K562 (cell line): ENCODE data around the gene ITGAL. TPM values are rescaled to one million over a fixed set of nuclear protein-coding genes. Genes with fewer than 3 reads are reported as not detected.

ENCODE experiments used
- ARID4B ChIP-seq: sonication (generic); formaldehyde crosslinking; IDR thresholded peaks from 2 replicates; pipeline ENCODE4 v1.8.0; 2022; ENCODE audit warnings: mild to moderate bottlenecking, missing genetic modification reagents
- HDAC2 ChIP-seq: fragments of 450-650 bp; IDR thresholded peaks from 2 replicates; pipeline ENCODE4 v1.6.1; 2016; ENCODE audit warnings: mild to moderate bottlenecking
- KAT2B ChIP-seq: IDR thresholded peaks from one replicate; pipeline ENCODE4 v1.6.1; 2012; ENCODE audit warnings: low read depth, mild to moderate bottlenecking, control low read depth, inconsistent platforms, low read length, moderate library complexity
- MTA3 ChIP-seq: fragments of 450-650 bp; formaldehyde crosslinking; IDR thresholded peaks from 2 replicates; pipeline ENCODE4 v1.6.1; 2017; ENCODE audit warnings: mild to moderate bottlenecking, borderline replicate concordance
- NFATC3 ChIP-seq: fragments of 450-650 bp; IDR thresholded peaks from 2 replicates; pipeline ENCODE4 v1.6.1; 2017; ENCODE audit warnings: mild to moderate bottlenecking
- NR4A1 ChIP-seq, 2 experiments: fragments of 250-450 bp in 1 of 2; fragments of 450-650 bp in 1 of 2; sonication (Bioruptor Pico) in 1 of 2; IDR thresholded peaks; 2 replicates each; pipeline versions ENCODE4 v1.4.0 to v1.6.1; 2016 to 2020; ENCODE audit warnings: mild to moderate bottlenecking in 2 of 2, missing compliant biosample characterization in 1 of 2, missing genetic modification characterization in 1 of 2, moderate library complexity in 1 of 2
- PATZ1 ChIP-seq: fragments of 250-450 bp; sonication (Bioruptor Pico); IDR thresholded peaks from 2 replicates; pipeline ENCODE4 v1.5.0; 2020; ENCODE audit warnings: mild to moderate bottlenecking, borderline replicate concordance
- POLR2A ChIP-seq: fragments of 450-650 bp; conservative IDR thresholded peaks from 2 replicates; pipeline ENCODE4 v1.6.1; 2016
- POU5F1 ChIP-seq: fragments of 150-350 bp; IDR thresholded peaks from 2 replicates; pipeline ENCODE4 v1.6.1; 2014; ENCODE audit warnings: borderline replicate concordance, low read length, low read depth, mild to moderate bottlenecking; ENCODE audit not compliant: partially characterized antibody
- RBM39 ChIP-seq: fragments of 200-400 bp; formaldehyde crosslinking; optimal IDR thresholded peaks from 2 replicates; pipeline ENCODE3; 2018; ENCODE audit warnings: low read depth, low read length
- SMAD2 ChIP-seq: fragments of 150-350 bp; IDR thresholded peaks from 2 replicates; pipeline ENCODE4 v1.6.1; 2014; ENCODE audit warnings: low read depth, mild to moderate bottlenecking, low read length
- ZBED1 ChIP-seq: IDR thresholded peaks from 2 replicates; pipeline ENCODE4 v1.6.1; 2014
- ZBTB26 ChIP-seq: fragments of 450-650 bp; formaldehyde crosslinking; IDR thresholded peaks from 2 replicates; pipeline ENCODE4 v1.4.0; 2022; ENCODE audit warnings: missing genetic modification characterization
- ZBTB34 ChIP-seq: fragments of 250-450 bp; sonication (Bioruptor Pico); IDR thresholded peaks from 2 replicates; pipeline ENCODE4 v1.8.0; 2021; ENCODE audit warnings: mild to moderate bottlenecking, moderate library complexity
- ZKSCAN8 ChIP-seq: fragments of 200-800 bp; sonication (Bioruptor generic); IDR thresholded peaks from 2 replicates; pipeline ENCODE4 v1.6.1; 2016; ENCODE audit warnings: missing genetic modification characterization, missing compliant biosample characterization
- ZNF143 ChIP-seq: sonication (generic); formaldehyde crosslinking; IDR thresholded peaks from 2 replicates; pipeline ENCODE4 v1.9.0; 2022; ENCODE audit warnings: mild to moderate bottlenecking, missing genetic modification reagents
- ZNF639 ChIP-seq, 2 experiments: fragments of 200-800 bp in 1 of 2; sonication (Bioruptor generic) in 1 of 2; sonication (generic) in 1 of 2; formaldehyde crosslinking in 1 of 2; IDR thresholded peaks in 1 of 2; conservative IDR thresholded peaks in 1 of 2; 2 replicates each; pipeline versions ENCODE4 v1.5.0 to v1.6.1; 2016 to 2020; ENCODE audit warnings: missing compliant biosample characterization in 1 of 2, missing genetic modification characterization in 1 of 2, missing genetic modification reagents in 1 of 2
- polyA plus RNA-seq, 8 experiments: library from polyadenylated mRNA; depleted of rRNA in 4 of 8; stranded (reverse) in 5 of 8; unstranded in 3 of 8; fragments of >200 nt; fragmentation: Nextera tagmentation in 2 of 8; fragmentation: Illumina TruSeq in 1 of 8; extraction: Ambion mirVana in 2 of 8; extraction: Trizol in 1 of 8; gene quantifications; 2 replicates each; pipeline versions ENCODE4 v1.2.1 to v1.2.3, GENCODE V29; 2011 to 2014; ENCODE audit warnings: inconsistent platforms in 1 of 8, missing spikeins in 1 of 8
- total RNA-seq, 7 experiments: library from RNA; depleted of rRNA in 6 of 7; stranded (reverse); fragments of >200 nt in 6 of 7; fragmentation: Illumina TruSeq in 2 of 7; extraction: Trizol in 2 of 7; gene quantifications; 2 replicates each; pipeline versions ENCODE4 v1.2.1 to v1.2.3, GENCODE V29; 2011 to 2021; ENCODE audit warnings: low replicate concordance in 1 of 7

Gene ITGAL
- total and polyA plus RNA-seq, 9 of the 15 experiments (the other 6 are each of a cell fraction or from before 2014, with no cell fraction given) = 0.01 to 0.53 TPM; not detected in 7

- TF ChIP-seq KAT2B (no peak), ZNF143 (no peak), ZNF639 (CRISPR knock-in tag; conservative IDR thresholded peaks at IDR 0.05 in 1 of 2, IDR thresholded peaks at IDR 0.05 in 1 of 2) (no peak), POLR2A (no peak), ZBTB26 (CRISPR knock-in tag) (no peak), ZKSCAN8 (no peak), ZBED1 (no peak), HDAC2 (peak; percentile 33; the same call in 1 of the 2 replicates), POU5F1 (no peak), NR4A1 (CRISPR knock-in tag; IDR thresholded peaks at IDR 0.05) (no peak), NR4A1 (tag; IDR thresholded peaks at IDR 0.05) (no peak), PATZ1 (CRISPR knock-in tag) (no peak), ARID4B (CRISPR knock-in tag) (peak; percentile 93), MTA3 (peak; percentile 17; the same call in 1 of the 2 replicates), NFATC3 (no peak), RBM39 (no peak), ZBTB34 (CRISPR knock-in tag) (no peak), SMAD2 (no peak)
Observed at GRCh38 chr16:30526137-30526822, 53.7 kb downstream of the ITGAL start, which contains the start of gene ZNF768 (continued).
